Endothelial cell of umbilical vein (primary cell): ENCODE data around the gene CARD19. TPM values are rescaled to one million over a fixed set of nuclear protein-coding genes. Genes with fewer than 3 reads are reported as not detected.

Experiments
- BruUV-seq: library from RNA; stranded (reverse); fragments of 400-500 nt; replicated peaks from 2 replicates; lab custom pipeline; 2021; lab: Mats Ljungman, UMichigan
- CTCF ChIA-PET: fragments of 300-600, 350-600 bp; sonication (Branson Sonifier 250); formaldehyde crosslinking; loops from one replicate; lab custom pipeline; 2021; ENCODE audit warnings: antibody characterized with exemption, inconsistent platforms; lab: Charles Lee
- POLR2A ChIA-PET: fragments of 300-600, 350-600 bp; sonication (Branson Sonifier 250); formaldehyde crosslinking; loops from one replicate; lab custom pipeline; 2021; ENCODE audit warnings: antibody characterized with exemption, inconsistent platforms; lab: Charles Lee
- DNase-seq: peaks from one replicate; pipeline ENCODE4 v3.0.0-alpha.2; 2011; ENCODE audit warnings: low read depth, low spot score
- FAIRE-seq: peaks from 2 replicates; lab custom pipeline; 2011; peaks lifted over from hg19 to GRCh38; lab: Jason Lieb, UNC
- H2AFZ ChIP-seq: 2 replicates; pipeline ENCODE4 v1.6.0; 2012; ENCODE audit warnings: low read depth, low read length, control low read depth, inconsistent platforms
- H3K27ac ChIP-seq: 2 replicates; pipeline ENCODE4 v1.5.1; 2011; ENCODE audit warnings: low read depth, mild to moderate bottlenecking, control low read depth, low read length, moderate library complexity; ENCODE audit not compliant: insufficient read depth
- H3K27me3 ChIP-seq, 2 experiments: 2 replicates each; pipeline versions ENCODE4 v1.6.0 to v1.6.1; 2011; ENCODE audit warnings: low read length in 2 of 2, mixed read lengths in 1 of 2; ENCODE audit not compliant: control insufficient read depth in 2 of 2, insufficient read depth in 2 of 2
- H3K36me3 ChIP-seq, 2 experiments: 2 replicates in 1 of 2; 3 replicates in 1 of 2; pipeline ENCODE4 v1.5.1; 2011; ENCODE audit warnings: low read length in 2 of 2, mild to moderate bottlenecking in 1 of 2, moderate library complexity in 1 of 2; ENCODE audit not compliant: control insufficient read depth in 2 of 2, insufficient read depth in 2 of 2; ENCODE audit errors: extremely low read depth in 1 of 2
- H3K4me1 ChIP-seq: 3 replicates; pipeline ENCODE4 v1.5.1; 2011; ENCODE audit warnings: mild to moderate bottlenecking, low read length; ENCODE audit not compliant: control insufficient read depth, insufficient read depth; ENCODE audit errors: extremely low read depth
- H3K4me2 ChIP-seq: 2 replicates; pipeline ENCODE4 v1.6.1; 2011; ENCODE audit warnings: low read length, control low read depth, mixed read lengths; ENCODE audit not compliant: insufficient read depth
- H3K4me3 ChIP-seq, 3 experiments: fragments of 200-600 bp in 1 of 3; sonication (generic), shearing (Covaris generic) in 1 of 3; replicated peaks in 1 of 3; 2 replicates each; pipeline ENCODE4 v1.5.1; 2011 to 2016; ENCODE audit warnings: control low read depth in 3 of 3, low read length in 3 of 3, mild to moderate bottlenecking in 2 of 3, inconsistent platforms in 1 of 3, low read depth in 1 of 3, moderate library complexity in 1 of 3; ENCODE audit not compliant: insufficient read depth in 1 of 3
- H3K79me2 ChIP-seq: 2 replicates; pipeline ENCODE4 v1.6.0; 2012; ENCODE audit warnings: low read length, inconsistent platforms; ENCODE audit not compliant: control insufficient read depth, insufficient read depth
- H3K9ac ChIP-seq: replicated peaks from 2 replicates; pipeline ENCODE3; 2011; ENCODE audit warnings: low read length, control low read depth; ENCODE audit not compliant: insufficient read depth; ENCODE audit errors: extremely low read depth
- H3K9me1 ChIP-seq: replicated peaks from 3 replicates; pipeline ENCODE4 v1.6.0; 2011; ENCODE audit warnings: mild to moderate bottlenecking, low read length; ENCODE audit not compliant: control insufficient read depth, insufficient read depth; ENCODE audit errors: extremely low read depth
- H3K9me3 ChIP-seq: replicated peaks from 2 replicates; pipeline ENCODE4 v1.5.1; 2012; ENCODE audit warnings: low read length, inconsistent platforms; ENCODE audit not compliant: control insufficient read depth, insufficient read depth
- H4K20me1 ChIP-seq: replicated peaks from 2 replicates; pipeline ENCODE3; 2011; ENCODE audit warnings: mild to moderate bottlenecking, low read length; ENCODE audit not compliant: control insufficient read depth, insufficient read depth; ENCODE audit errors: extremely low read depth
- EZH2 ChIP-seq: IDR thresholded peaks from 2 replicates; pipeline ENCODE4 v1.6.1; 2012; ENCODE audit warnings: borderline replicate concordance, low read depth, mild to moderate bottlenecking, moderate library complexity, low read length, inconsistent platforms; ENCODE audit not compliant: severe bottlenecking
- FOS ChIP-seq: IDR thresholded peaks from 2 replicates; pipeline ENCODE4 v1.6.1; 2011; ENCODE audit warnings: mild to moderate bottlenecking, low read length, moderate library complexity, borderline replicate concordance; ENCODE audit not compliant: insufficient read depth
- GATA2 ChIP-seq: IDR thresholded peaks from 2 replicates; pipeline ENCODE4 v1.7.0; 2011; ENCODE audit warnings: low read depth, mild to moderate bottlenecking, moderate library complexity, mixed read lengths, low read length; ENCODE audit not compliant: insufficient read length, insufficient read depth
- JUN ChIP-seq: IDR thresholded peaks from 2 replicates; pipeline ENCODE4 v1.6.1; 2011; ENCODE audit warnings: borderline replicate concordance, low read depth; ENCODE audit not compliant: insufficient read length, insufficient read depth
- MYC ChIP-seq: IDR thresholded peaks from one replicate; pipeline ENCODE4 v1.6.1; 2011; ENCODE audit warnings: mild to moderate bottlenecking, low read depth, low read length
- POLR2A ChIP-seq: IDR thresholded peaks from 2 replicates; pipeline ENCODE4 v1.6.1; 2012; ENCODE audit warnings: low read depth, mild to moderate bottlenecking, control low read depth, low read length
- dilution Hi-C: fragments of 300-500 bp; cut with MboI; formaldehyde crosslinking; loops from one replicate; pipeline ENCODE4 v1.15.0; 2019; ENCODE audit warnings: low sequenced_read_pairs; ENCODE audit not compliant: extremely low pct_ligation_motif_present
- intact Hi-C: fragments of 100-400 bp; cut with micrococcal nuclease; formaldehyde crosslinking; loops from one replicate; pipeline ENCODE4 v1.10.0; 2022
- polyA plus RNA-seq, 4 experiments: library from polyadenylated mRNA; depleted of rRNA in 3 of 4; stranded (reverse) in 3 of 4; unstranded in 1 of 4; fragments of >200 nt; gene quantifications; 2 replicates each; pipeline versions ENCODE4 v1.2.1 to v1.2.3, GENCODE V29; 2011 to 2012; ENCODE audit warnings: missing spikeins in 1 of 4
- total RNA-seq: library from RNA; stranded (reverse); gene quantifications from 2 replicates; pipeline ENCODE4 v1.2.3, GENCODE V29; 2021
- TF ChIP-seq, protein P1 (sequence below), 2 donors: IDR thresholded peaks; 1 replicate in 1 of 2; 2 replicates in 1 of 2; pipeline ENCODE4 v1.5.1; 2011; ENCODE audit warnings: low read length in 2 of 2, mild to moderate bottlenecking in 2 of 2, moderate library complexity in 2 of 2, control low read depth in 1 of 2, inconsistent platforms in 1 of 2, low read depth in 1 of 2; ENCODE audit not compliant: insufficient read depth in 1 of 2; ENCODE audit errors: extremely low read depth in 1 of 2

CARD19 gene
- total and polyA plus RNA-seq, 2 donors (not counting 3 experiments of a cell fraction or from before 2014, with no cell fraction given): 45.7 to 148 TPM

DNA sequence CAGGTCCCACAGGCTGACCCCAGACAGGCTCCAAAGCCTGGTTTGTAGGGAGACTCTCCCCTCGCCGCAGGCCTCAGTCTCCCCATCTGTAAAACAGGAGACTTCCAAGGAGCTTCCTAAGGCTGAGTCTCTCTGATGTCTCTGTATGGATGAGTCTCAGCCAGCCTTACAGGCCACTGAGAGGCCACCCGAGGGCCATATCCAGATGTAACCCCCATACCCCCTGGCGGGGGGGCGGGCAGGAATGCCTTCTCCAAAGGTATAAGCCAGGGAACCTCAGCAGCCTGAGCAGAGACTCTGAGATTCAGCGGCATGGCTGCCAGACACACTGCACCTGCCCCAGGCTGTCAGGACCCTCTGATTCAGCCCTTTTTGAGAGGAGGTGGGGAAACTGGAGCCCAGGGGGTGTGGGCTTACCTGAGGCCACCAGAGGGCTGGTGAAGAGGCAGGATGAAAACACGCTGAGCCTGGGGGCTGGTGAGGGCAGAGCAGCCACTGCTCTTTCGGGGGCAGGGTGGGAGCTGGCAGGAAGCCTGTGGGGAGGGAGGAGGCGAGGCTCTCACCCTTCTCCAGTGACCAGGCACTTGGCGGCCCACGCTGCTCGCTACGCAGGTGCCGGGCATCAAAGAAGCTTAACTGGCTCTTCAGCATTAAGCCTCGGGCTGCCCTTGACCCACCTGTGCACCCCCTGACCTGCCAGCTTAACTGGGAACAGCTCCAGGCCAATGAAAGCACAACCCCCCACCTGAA is 43.1 kb upstream of the CARD19 start:
- TF ChIP-seq JUN (no peak), GATA2 (no peak), POLR2A (no peak), MYC (no peak), EZH2 (no peak), FOS (no peak)
- TF ChIP-seq, protein P1, sequence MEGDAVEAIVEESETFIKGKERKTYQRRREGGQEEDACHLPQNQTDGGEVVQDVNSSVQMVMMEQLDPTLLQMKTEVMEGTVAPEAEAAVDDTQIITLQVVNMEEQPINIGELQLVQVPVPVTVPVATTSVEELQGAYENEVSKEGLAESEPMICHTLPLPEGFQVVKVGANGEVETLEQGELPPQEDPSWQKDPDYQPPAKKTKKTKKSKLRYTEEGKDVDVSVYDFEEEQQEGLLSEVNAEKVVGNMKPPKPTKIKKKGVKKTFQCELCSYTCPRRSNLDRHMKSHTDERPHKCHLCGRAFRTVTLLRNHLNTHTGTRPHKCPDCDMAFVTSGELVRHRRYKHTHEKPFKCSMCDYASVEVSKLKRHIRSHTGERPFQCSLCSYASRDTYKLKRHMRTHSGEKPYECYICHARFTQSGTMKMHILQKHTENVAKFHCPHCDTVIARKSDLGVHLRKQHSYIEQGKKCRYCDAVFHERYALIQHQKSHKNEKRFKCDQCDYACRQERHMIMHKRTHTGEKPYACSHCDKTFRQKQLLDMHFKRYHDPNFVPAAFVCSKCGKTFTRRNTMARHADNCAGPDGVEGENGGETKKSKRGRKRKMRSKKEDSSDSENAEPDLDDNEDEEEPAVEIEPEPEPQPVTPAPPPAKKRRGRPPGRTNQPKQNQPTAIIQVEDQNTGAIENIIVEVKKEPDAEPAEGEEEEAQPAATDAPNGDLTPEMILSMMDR (IDR thresholded peaks at IDR 0.05; ENCODE audit: extremely low read depth in 1 of 2, insufficient read depth in 1 of 2, low read depth in 1 of 2, low read length in 2 of 2): no peak
- H3K9ac ChIP-seq: no peak overlapping the region
- BruUV-seq: no TSS peak
- no peak overlapping the region for H3K4me2 ChIP-seq
- H3K27me3 ChIP-seq: no peaks in the 10 kb centered on the region
- no peak overlapping the region for H2AFZ ChIP-seq
- no peaks in the 10 kb centered on the region for H3K36me3 ChIP-seq
- ChIA-PET POLR2A (no interaction called here), CTCF (no interaction called here)
- no peaks in the 10 kb centered on the region for H3K79me2 ChIP-seq
- dilution Hi-C loops (no loop called here), intact Hi-C loops (no loop called here)
- H3K4me3 ChIP-seq: no peak overlapping the region
- no peak overlapping the region for H3K27ac ChIP-seq
- H3K9me1 ChIP-seq: no peaks in the 10 kb centered on the region
- H4K20me1 ChIP-seq: no peaks in the 10 kb centered on the region
- FAIRE-seq (no peak), DNase-seq (no peak)
- H3K9me3 ChIP-seq: no peaks in the 10 kb centered on the region
- H3K4me1 ChIP-seq: no peaks in the 10 kb centered on the region
